PC-9 (cell line): Measurements from ENCODE around the gene FOXN3.

Experiments
- EZH2 ChIP-seq: fragments of 200-600 bp; sonication (generic); IDR thresholded peaks from 2 replicates; pipeline ENCODE4 v1.8.0; 2017; ENCODE audit warnings: antibody characterized with exemption, low read depth
- TF ChIP-seq, protein P1 (sequence below): fragments of 200-600 bp; sonication (generic); conservative IDR thresholded peaks from 2 replicates; pipeline ENCODE4 v1.6.1; 2017; ENCODE audit warnings: mixed run types, antibody characterized with exemption, mild to moderate bottlenecking, moderate library complexity

DNA sequence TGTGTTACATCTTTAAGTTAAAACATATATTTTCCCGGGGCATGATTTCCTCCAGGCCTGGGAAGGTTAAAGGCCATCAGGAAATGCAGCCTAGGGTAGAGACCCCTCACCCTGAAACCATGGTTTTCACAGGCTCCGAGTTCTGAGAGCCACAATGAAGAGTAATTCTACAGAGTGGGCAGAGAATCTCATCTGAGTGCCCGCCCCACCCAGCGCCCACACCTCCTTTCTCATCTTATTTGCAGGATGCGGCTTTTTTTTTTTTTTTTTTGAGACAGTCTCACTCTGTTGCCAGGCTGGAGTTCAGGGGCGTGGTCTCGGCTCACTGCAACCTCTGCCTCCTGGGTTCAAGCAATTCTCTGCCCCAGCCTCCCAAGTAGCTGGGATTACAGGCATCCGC is 170.7 kb downstream of the FOXN3 start:
- TF ChIP-seq, protein P1, sequence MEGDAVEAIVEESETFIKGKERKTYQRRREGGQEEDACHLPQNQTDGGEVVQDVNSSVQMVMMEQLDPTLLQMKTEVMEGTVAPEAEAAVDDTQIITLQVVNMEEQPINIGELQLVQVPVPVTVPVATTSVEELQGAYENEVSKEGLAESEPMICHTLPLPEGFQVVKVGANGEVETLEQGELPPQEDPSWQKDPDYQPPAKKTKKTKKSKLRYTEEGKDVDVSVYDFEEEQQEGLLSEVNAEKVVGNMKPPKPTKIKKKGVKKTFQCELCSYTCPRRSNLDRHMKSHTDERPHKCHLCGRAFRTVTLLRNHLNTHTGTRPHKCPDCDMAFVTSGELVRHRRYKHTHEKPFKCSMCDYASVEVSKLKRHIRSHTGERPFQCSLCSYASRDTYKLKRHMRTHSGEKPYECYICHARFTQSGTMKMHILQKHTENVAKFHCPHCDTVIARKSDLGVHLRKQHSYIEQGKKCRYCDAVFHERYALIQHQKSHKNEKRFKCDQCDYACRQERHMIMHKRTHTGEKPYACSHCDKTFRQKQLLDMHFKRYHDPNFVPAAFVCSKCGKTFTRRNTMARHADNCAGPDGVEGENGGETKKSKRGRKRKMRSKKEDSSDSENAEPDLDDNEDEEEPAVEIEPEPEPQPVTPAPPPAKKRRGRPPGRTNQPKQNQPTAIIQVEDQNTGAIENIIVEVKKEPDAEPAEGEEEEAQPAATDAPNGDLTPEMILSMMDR = no peak
- TF ChIP-seq EZH2 = no peak
